ENCODE data around the gene GIMAP1.

DNA sequence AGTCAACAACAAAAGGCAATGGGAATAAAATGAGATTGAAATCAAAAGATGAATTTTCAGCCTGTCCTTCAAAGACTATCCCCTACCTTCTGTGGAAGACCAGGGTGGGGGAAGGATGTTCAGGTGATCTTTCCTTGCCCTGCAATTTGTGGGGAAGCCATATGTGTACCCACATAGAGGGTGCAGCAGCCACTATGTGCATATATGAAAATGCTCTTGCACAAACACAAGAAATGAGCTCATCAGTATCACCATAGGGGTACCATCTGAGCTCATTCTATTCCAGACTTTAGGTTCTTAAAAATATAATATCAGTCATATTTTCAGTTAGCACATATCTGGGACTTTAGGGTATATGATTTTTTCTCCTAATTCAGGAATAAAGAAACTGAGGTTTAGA lies 38.5 kb downstream of the GIMAP1 start:
- TF ChIP-seq NFRKB (IDR thresholded peaks at IDR 0.05) (no peak), SUZ12 (IDR thresholded peaks at IDR 0.05) (no peak), ARNT (IDR thresholded peaks at IDR 0.05) (no peak), FOXK2 (IDR thresholded peaks at IDR 0.05) (no peak)

Measured in HEK293T (cell line).